Measurements from ENCODE around the gene PRKRIP1.
"Not testable (repeated sequence)": the region's sequence is repeated elsewhere in the genome, so short reads cannot be mapped to it uniquely, and the experiment has no call there.

The PRKRIP1 gene, protein sequence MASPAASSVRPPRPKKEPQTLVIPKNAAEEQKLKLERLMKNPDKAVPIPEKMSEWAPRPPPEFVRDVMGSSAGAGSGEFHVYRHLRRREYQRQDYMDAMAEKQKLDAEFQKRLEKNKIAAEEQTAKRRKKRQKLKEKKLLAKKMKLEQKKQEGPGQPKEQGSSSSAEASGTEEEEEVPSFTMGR

GRCh38 chr7:102395873-102396709 is at the start of gene PRKRIP1:
Gene PRKRIP1, plus strand, starts transcription at chr7:102396363. Its CDS starts 49 bp downstream, at chr7:102396412.
- peak; percentile 90 for DNase-seq

GRCh38 chr7:102346983-102347382 is 49.2 kb upstream of the PRKRIP1 start:
- DNase-seq: not testable (repeated sequence)

- DNase-seq: not testable (repeated sequence)
Measured at GRCh38 chr7:102356344-102356743, 39.8 kb upstream of the PRKRIP1 start, which contains the start of gene SPDYE6. Gene SPDYE6, minus strand, starts transcription at chr7:102356444. Its CDS starts 421 bp downstream, at chr7:102356023.

DNA sequence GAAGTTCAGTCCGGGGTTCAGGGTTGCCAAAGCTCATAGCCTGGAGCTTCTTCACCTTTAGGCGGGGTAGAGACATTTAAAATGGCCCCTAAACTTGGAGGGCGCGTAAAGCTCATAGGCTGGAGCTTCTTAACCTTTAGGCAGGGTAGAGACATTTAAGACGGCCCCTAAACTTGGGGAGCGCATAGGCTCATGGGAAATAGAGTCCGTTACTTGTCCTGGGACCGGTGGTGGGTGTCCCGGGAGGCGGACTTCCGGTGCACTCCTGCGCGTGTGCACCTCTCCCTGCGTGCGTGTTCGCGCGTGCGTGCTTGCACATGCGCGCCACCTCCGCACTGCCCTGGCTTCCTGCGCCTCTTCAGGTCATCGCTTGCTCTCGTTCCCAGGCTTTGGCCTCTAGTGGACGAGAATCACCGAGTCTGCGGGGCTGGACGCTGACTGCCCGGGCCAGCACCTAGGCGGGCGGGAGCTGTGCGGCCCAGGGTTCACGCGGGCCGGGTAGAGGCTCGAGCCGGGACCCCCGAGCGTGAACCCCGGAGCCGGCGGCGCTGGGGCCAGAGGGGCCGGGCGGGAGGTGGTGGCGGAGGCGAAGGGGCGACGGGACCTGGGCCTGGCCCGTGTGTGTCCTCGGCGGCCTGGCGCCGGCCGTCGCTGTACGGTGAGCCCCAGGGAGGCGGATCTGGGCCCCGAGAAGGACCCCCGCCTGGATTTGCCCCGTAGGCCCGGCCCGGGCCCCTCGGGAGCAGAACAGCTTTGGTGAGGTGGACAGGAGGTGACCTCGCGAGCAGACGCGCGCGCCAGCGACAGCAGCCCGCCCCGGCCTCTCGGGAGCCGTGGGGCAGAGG is 32.4 kb upstream of the PRKRIP1 start:
- DNase-seq: peak; percentile 98

GRCh38 chr7:102364394-102364886 is 31.7 kb upstream of the PRKRIP1 start:
- not testable (repeated sequence) for DNase-seq

DNA sequence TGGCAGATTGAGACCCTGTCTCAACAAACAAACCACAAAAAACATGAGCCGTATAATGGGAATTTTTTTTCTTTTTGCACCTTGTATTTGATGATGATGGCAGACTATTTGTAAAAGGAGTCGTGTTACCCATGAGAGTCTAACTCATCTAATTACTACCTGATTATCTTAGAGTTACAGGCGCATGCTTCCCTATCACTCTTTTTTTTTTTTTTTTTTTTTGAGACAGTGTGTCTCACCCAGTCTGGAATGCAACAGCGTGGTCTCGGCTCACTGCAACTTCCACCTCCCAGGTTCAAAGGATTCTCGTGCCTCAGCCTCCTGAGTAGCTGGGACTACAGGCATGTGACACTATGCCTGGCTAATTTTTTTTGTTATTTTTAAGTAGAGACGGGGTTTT is 30.8 kb upstream of the PRKRIP1 start:
- DNase-seq: not testable (repeated sequence)

DNA sequence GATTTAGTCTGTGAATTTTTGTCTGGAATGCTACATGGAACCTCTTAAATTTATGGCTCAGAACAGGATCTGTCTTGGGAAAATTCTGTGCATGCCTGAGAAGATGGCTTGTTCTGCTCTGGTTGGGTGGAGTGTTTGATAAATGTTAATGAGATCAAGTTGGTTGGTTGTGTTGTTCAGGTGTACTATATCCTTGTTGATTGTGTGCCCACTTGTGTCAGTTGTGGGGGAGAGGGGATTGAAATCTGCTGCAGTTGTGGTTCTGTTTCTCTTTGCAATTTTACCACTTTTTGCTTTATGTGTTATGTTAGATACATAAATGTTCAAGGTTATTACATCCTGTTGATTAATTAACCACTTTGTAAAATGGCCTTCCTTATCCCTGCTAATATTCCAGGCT is 26.1 kb upstream of the PRKRIP1 start:
- DNase-seq: not testable (repeated sequence)

- not testable (repeated sequence) for DNase-seq
Measured at GRCh38 chr7:102372796-102373195, 23.4 kb upstream of the PRKRIP1 start.

DNA sequence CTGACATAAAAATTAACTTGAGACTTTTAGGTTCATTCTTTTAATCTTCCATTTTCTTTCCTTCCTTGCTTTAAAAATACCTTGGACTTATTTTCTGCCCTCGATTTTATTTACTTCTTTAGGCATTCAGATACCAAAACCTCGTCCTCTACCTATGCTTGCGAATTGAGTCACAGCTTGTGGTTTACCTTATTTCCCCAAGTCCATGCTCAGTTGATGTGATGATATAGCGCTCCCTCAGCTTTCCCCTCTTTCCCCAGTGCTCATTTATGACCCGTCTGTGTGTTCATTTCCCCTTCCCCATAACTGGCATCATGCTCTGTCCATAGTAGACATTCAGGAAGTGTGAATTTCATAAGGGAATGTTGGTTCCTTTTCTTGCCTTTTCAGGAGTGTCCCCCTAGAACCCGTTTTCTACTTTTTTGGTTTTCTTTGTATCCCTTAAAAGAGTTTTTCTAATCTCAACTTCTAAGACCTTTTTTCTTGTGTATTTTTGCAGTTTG is 19.1 kb upstream of the PRKRIP1 start:
- DNase-seq: no peak

- DNase-seq: not testable (repeated sequence)
Measured at GRCh38 chr7:102380837-102381236, 15.3 kb upstream of the PRKRIP1 start.

DNA sequence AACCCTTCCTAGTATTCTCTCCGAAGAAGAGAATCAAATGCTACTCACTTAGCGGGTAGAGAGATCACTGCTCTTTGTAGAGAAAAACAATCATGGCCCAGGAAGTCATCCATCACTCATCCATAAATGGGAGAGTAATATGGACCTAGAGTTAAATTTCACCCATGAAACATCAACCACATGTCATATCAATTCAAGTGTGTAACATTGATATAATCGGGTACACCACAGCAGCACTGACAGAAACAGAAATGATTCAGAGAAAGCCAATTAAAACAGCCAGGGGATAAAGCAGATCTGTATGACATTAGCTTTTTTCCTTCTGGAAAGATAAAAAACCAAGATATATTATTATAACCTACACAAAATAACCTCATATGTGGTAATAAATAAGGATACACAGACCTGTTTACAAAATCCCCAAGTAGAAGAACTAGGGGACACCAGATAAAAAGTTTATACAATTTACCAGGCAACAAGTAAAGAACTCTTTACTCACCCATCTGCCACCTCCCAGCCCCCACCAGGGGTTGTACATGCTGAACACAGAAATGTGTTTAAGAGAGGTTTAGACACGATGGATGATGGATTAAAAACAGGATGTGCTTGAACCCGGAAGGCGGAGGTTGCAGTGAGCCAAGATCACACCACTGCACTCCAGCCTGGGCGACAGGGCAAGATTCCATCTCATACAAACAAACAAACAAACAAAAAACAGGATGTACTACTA is 14.3 kb upstream of the PRKRIP1 start:
- not testable (repeated sequence) for DNase-seq

DNA sequence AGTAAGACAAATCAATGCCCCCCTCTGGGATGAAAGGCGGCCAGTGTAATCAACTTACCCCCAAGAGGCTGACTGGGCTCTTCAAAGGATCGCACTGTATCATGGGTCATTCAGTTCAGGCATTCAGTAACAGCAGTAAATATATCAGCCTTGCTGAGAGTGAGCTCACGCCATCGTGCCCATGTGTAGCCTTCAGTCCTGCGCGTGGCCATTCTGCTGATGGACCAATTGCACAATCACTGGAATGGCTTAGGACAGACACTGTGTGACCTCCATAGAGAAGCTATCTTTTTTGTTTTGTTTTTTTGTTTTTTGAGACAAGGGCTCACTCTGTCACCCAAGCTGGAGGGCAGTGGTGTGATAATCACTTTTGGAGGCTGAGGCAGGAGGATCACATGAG is 9.1 kb upstream of the PRKRIP1 start:
- DNase-seq: no peak

DNA sequence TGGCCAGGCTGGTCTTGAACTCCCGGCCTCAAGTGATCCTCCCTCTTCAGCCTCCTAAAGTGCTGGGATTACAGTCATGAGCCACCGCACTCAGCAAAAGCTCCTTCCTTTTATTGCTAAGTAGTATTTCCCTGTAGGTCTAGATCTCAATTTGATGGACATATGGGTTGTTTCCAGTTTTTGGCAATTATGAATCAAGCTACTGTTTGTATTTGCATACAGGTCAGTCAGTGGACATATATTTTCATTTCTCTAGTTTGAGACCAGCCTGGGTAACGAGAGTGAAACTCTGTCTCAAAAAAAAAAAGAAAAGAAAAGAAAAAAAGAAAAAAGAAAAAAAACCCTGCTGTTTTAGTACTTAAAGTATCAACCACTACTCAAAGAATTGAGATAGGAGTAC is 6.4 kb upstream of the PRKRIP1 start:
- DNase-seq: no peak

- DNase-seq: peak; percentile 82
Measured at GRCh38 chr7:102390697-102391484, 5.3 kb upstream of the PRKRIP1 start.

- no peak for DNase-seq
Measured at GRCh38 chr7:102392330-102392729, 3.8 kb upstream of the PRKRIP1 start.

DNA sequence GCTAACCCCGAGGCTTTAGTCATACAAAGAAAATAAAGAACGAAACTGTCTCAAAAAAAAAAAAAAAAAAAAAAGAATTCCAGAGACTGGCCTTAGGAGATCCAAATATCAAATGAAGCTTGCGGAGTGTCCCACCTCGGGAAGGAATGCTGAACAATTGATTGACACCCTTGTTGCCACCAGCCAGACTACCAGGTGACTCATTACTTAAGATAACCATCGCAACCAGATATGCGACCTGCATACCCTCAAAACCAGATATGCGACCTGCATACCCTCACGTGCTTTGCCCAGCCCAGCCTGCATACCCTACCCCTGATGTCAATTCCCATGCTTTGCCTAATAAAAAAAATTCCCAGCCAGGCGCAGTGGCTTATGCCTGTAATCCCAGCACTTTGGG is 2.7 kb upstream of the PRKRIP1 start:
- DNase-seq: no peak

DNA sequence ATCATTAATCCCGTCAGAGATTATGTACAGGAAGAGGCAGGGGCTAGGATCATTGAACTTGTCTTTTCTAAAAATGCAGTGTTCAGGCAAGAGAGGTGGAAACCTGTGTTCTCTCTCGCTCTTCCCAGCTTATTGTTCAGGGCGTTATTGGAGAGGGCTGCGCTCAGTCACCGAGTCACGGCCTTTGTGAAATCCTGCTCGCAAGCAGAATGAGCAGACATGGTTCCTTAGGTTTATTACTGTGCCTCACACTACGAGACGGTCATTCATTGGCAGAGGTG is 631 bp upstream of the PRKRIP1 start:
- no peak for DNase-seq

DNA sequence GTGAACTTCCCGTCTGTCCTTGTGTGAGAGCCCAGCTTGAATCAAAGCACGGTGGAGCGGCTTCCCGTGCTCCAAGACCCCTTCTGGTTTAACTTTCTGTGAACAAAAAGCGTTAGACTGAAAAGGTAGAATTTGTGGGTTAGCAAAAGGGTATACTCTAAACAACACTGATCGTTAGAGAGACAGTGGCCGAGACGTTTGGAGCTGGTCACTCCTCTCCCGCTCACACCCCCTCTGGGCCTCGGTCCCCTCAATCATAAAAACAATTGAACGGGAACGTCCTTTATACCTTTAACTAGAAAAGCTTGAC is 502 bp downstream of the PRKRIP1 start:
- no peak for DNase-seq

DNA sequence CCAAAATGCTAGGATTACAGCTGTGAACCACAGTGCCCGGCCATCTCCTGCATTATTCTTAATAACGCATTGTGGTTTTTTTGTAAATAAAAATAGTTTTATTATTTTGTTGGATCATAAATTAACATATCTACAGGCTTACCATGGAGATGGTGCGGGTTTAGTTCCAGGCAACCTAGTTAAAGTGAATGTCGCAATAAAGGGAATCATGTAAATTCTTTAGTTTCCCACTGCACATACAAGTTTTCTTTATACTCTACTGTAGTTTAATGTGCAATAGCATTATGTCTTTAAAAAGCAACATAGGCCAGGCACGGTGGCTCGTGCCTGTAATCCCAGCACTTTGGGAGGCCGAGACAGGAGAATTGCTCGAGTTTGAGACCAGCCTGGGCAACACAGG is 2.4 kb downstream of the PRKRIP1 start:
- DNase-seq: no peak

- no peak for DNase-seq
Measured at GRCh38 chr7:102400360-102400759, 4.2 kb downstream of the PRKRIP1 start.

- no peak for DNase-seq
Measured at GRCh38 chr7:102403563-102403962, 7.4 kb downstream of the PRKRIP1 start.
